GM19467 (cell line): ENCODE measurements around the gene IDI1.
"Not testable (repeated sequence)": the region's sequence is repeated elsewhere in the genome, so short reads cannot be mapped to it uniquely, and the experiment has no call there.

Experiments used
- ATAC-seq: cut with Tn5 transposase; IDR thresholded peaks from one replicate; pipeline ENCODE4 v1.9.1; 2021; ENCODE audit warnings: mild to moderate bottlenecking, moderate library complexity; ENCODE audit not compliant: unreplicated experiment

Gene IDI1

GRCh38 chr10:1064964-1065247, 16.0 kb upstream of the IDI1 start:
- no peak for ATAC-seq

- no peak for ATAC-seq
Observed at GRCh38 chr10:1063232-1063865, 14.4 kb upstream of the IDI1 start.

- ATAC-seq, result no peak
Observed at GRCh38 chr10:1061930-1062774, 13.2 kb upstream of the IDI1 start.

GRCh38 chr10:1059902-1060301, 11.0 kb upstream of the IDI1 start:
- ATAC-seq, result no peak

GRCh38 chr10:1058017-1058416, 9.1 kb upstream of the IDI1 start:
- no peak for ATAC-seq

- ATAC-seq, result no peak
Observed at GRCh38 chr10:1057106-1057657, 8.3 kb upstream of the IDI1 start.

- peak; percentile 87 for ATAC-seq
Observed at GRCh38 chr10:1056326-1057105, 7.6 kb upstream of the IDI1 start, which contains the start of gene WDR37. TSS of gene WDR37 (plus strand) at chr10:1056385. CDS start at chr10:1072156, 15,771 bp downstream.

GRCh38 chr10:1054684-1055083, 5.8 kb upstream of the IDI1 start:
- no peak for ATAC-seq

- no peak for ATAC-seq
Observed at GRCh38 chr10:1050554-1050953, 1.6 kb upstream of the IDI1 start.

GRCh38 chr10:1050145-1050544, 1.2 kb upstream of the IDI1 start:
- ATAC-seq, result no peak

- no peak for ATAC-seq
Observed at GRCh38 chr10:1049425-1049958, 573 bp upstream of the IDI1 start.

- peak; percentile 7 for ATAC-seq
Observed at GRCh38 chr10:1048349-1048731, 579 bp downstream of the IDI1 start.

- no peak for ATAC-seq
Observed at GRCh38 chr10:1047937-1048336, 982 bp downstream of the IDI1 start.

- no peak for ATAC-seq
Observed at GRCh38 chr10:1045415-1045814, 3.5 kb downstream of the IDI1 start.

- ATAC-seq, result no peak
Observed at GRCh38 chr10:1044964-1045363, 4.0 kb downstream of the IDI1 start.

GRCh38 chr10:1044146-1044545, 4.8 kb downstream of the IDI1 start:
- ATAC-seq, result no peak

- peak; percentile 57 for ATAC-seq
Observed at GRCh38 chr10:1043532-1043995, 5.4 kb downstream of the IDI1 start.

GRCh38 chr10:1041514-1041913, 7.4 kb downstream of the IDI1 start:
- no peak for ATAC-seq

- ATAC-seq, result no peak
Observed at GRCh38 chr10:1040133-1040532, 8.8 kb downstream of the IDI1 start.

GRCh38 chr10:1038769-1039168, 10.2 kb downstream of the IDI1 start:
- ATAC-seq, result not testable (repeated sequence)

GRCh38 chr10:1037098-1037497, 11.8 kb downstream of the IDI1 start:
- no peak for ATAC-seq
